DOHH2 (cell line): ENCODE data around the gene LDLRAD4.

ENCODE experiments used
- H3F3A ChIP-seq: fragments of 200-600 bp; sonication (generic), shearing (Covaris generic); 2 replicates; pipeline ENCODE4 v1.6.0; 2016; ENCODE audit warnings: antibody characterized with exemption, mild to moderate bottlenecking; ENCODE audit not compliant: control insufficient read depth, insufficient read depth
- H3K27ac ChIP-seq: fragments of 200-600 bp; sonication (generic); 2 replicates; pipeline ENCODE4 v1.5.1; 2014; ENCODE audit warnings: low read depth, mild to moderate bottlenecking, low read length, moderate library complexity
- H3K27me3 ChIP-seq: fragments of 200-600 bp; sonication (generic); 2 replicates; pipeline ENCODE4 v1.6.1; 2014; ENCODE audit warnings: mild to moderate bottlenecking, low read length, mixed read lengths; ENCODE audit not compliant: control insufficient read depth
- H3K36me3 ChIP-seq: fragments of 200-600 bp; sonication (generic); 2 replicates; pipeline ENCODE4 v1.6.1; 2014; ENCODE audit warnings: mild to moderate bottlenecking, low read length, moderate library complexity, mixed read lengths; ENCODE audit not compliant: control insufficient read depth
- H3K4me1 ChIP-seq: fragments of 200-600 bp; sonication (generic); 2 replicates; pipeline ENCODE4 v1.6.1; 2014; ENCODE audit warnings: mild to moderate bottlenecking, low read length, mixed read lengths; ENCODE audit not compliant: control insufficient read depth
- H3K4me2 ChIP-seq: fragments of 200-600 bp; sonication (generic); 2 replicates; pipeline ENCODE4 v1.6.0; 2014; ENCODE audit warnings: mild to moderate bottlenecking, low read length, moderate library complexity
- H3K4me3 ChIP-seq: fragments of 200-600 bp; sonication (generic); 2 replicates; pipeline ENCODE4 v1.5.1; 2014; ENCODE audit warnings: mild to moderate bottlenecking, low read length, mixed read lengths
- H3K79me2 ChIP-seq: fragments of 200-600 bp; sonication (generic); 2 replicates; pipeline ENCODE4 v1.6.1; 2014; ENCODE audit warnings: mild to moderate bottlenecking, low read length, mixed read lengths; ENCODE audit not compliant: control insufficient read depth
- H3K9me2 ChIP-seq: fragments of 200-600 bp; sonication (generic); replicated peaks from 2 replicates; pipeline ENCODE4 v1.6.1; 2014; ENCODE audit warnings: mild to moderate bottlenecking, low read length, mixed read lengths; ENCODE audit not compliant: control insufficient read depth
- H3K9me3 ChIP-seq: fragments of 200-600 bp; sonication (generic); 2 replicates; pipeline ENCODE4 v1.6.1; 2014; ENCODE audit warnings: antibody characterized with exemption, low read length, mixed read lengths; ENCODE audit not compliant: control insufficient read depth, insufficient read depth
- H4K20me1 ChIP-seq: fragments of 200-600 bp; sonication (generic); 2 replicates; pipeline ENCODE4 v1.6.0; 2014; ENCODE audit warnings: low read depth, mild to moderate bottlenecking, antibody characterized with exemption, low read length, moderate library complexity; ENCODE audit not compliant: control insufficient read depth, insufficient read depth
- CTCF ChIP-seq: fragments of 200-600 bp; sonication (generic); IDR thresholded peaks from one replicate; pipeline ENCODE4 v1.5.1; 2014; ENCODE audit warnings: antibody characterized with exemption, mild to moderate bottlenecking, low read depth, low read length; ENCODE audit not compliant: poor library complexity, severe bottlenecking
- EZH2phosphoT487 ChIP-seq: fragments of 200-600 bp; sonication (generic); IDR thresholded peaks from 2 replicates; pipeline ENCODE4 v1.6.1; 2017; ENCODE audit warnings: borderline replicate concordance, mild to moderate bottlenecking, antibody characterized with exemption, low read length, moderate library complexity, mixed read lengths

Gene LDLRAD4

GRCh38 chr18:13392899-13393298 is 174.3 kb downstream of the LDLRAD4 start:
- Histone ChIP-seq H3K9me2 (no peaks in the 10 kb centered on the region), H3K36me3 (no peaks in the 10 kb centered on the region), H3K4me3 (no peak overlapping the region), H3F3A (no peaks in the 10 kb centered on the region), H3K9me3 (no peaks in the 10 kb centered on the region), H4K20me1 (no peaks in the 10 kb centered on the region), H3K4me2 (no peak overlapping the region), H3K79me2 (no peaks in the 10 kb centered on the region), H3K27me3 (peaks cover 10% of the 10 kb centered on the region; the same call in 1 of the 2 replicates), H3K27ac (no peak overlapping the region), H3K4me1 (no peaks in the 10 kb centered on the region)
- TF ChIP-seq EZH2phosphoT487 (no peak), CTCF (no peak)

DNA sequence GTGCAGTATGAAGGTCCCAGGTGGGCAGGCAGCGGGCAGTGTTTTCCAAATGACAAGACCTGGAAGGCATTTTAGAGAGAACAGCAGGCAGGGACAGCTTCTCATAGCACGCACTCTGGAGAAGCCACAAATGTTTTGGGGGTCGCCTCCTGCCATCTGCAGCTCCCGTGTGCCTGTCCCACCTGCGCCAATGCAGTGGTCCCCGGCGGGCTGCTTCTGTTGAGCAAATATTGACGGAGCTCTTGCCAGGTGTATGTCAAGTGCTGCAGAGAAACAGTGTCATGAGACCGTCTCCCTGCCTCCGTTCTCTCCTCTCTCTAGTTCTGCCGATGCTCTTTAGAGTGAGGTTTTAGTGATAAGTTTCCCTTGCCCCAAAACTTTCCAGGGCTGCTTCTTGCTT is 174.8 kb downstream of the LDLRAD4 start:
- H3K4me1 ChIP-seq: no peaks in the 10 kb centered on the region
- no peaks in the 10 kb centered on the region for H4K20me1 ChIP-seq
- H3K9me2 ChIP-seq: no peaks in the 10 kb centered on the region
- no peaks in the 10 kb centered on the region for H3F3A ChIP-seq
- H3K27ac ChIP-seq: no peak overlapping the region
- H3K79me2 ChIP-seq: no peaks in the 10 kb centered on the region
- peaks cover 10% of the 10 kb centered on the region; the same call in 1 of the 2 replicates for H3K27me3 ChIP-seq
- TF ChIP-seq EZH2phosphoT487 (no peak), CTCF (no peak)
- H3K4me3 ChIP-seq: no peak overlapping the region
- no peaks in the 10 kb centered on the region for H3K36me3 ChIP-seq
- H3K9me3 ChIP-seq: no peaks in the 10 kb centered on the region
- H3K4me2 ChIP-seq: no peak overlapping the region

DNA sequence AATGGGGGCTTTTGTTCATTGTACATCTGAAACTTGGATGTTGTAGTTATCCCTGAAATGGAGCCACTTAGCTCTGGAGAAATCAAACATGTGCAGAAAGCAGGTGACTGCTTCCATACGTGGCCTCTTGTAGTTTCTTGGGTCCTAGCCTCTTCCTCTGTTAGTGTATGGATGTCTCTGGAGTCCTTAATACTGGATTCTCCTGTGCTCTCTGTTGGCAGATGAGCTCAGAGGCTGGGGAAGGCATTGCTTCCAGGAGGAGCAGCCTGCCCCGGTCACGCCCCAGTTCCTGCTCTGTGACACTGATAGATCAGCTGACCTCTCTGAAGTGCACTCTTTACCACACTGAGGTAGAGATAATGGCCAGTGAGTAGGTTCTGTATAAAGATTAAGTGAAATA is 176.2 kb downstream of the LDLRAD4 start:
- Histone ChIP-seq H3K4me1 (no peaks in the 10 kb centered on the region), H3K27ac (no peak overlapping the region), H3K9me2 (no peaks in the 10 kb centered on the region), H3K9me3 (no peaks in the 10 kb centered on the region), H4K20me1 (no peaks in the 10 kb centered on the region), H3K4me2 (no peak overlapping the region), H3K4me3 (no peak overlapping the region), H3F3A (no peaks in the 10 kb centered on the region), H3K79me2 (no peaks in the 10 kb centered on the region), H3K27me3 (peaks cover 10% of the 10 kb centered on the region; the same call in 1 of the 2 replicates), H3K36me3 (no peaks in the 10 kb centered on the region)
- TF ChIP-seq CTCF: no peak
- TF ChIP-seq EZH2phosphoT487: no peak
